Measurements from ENCODE around the gene ARID4A. TPM values are rescaled to one million over a fixed set of nuclear protein-coding genes. Genes with fewer than 3 reads are reported as not detected.

The ARID4A gene
- total and polyA plus RNA-seq, 9 of the 15 experiments (the other 6 are each of a cell fraction or from before 2014, with no cell fraction given), result 2.4 to 11.5 (median 8.7) TPM

DNA sequence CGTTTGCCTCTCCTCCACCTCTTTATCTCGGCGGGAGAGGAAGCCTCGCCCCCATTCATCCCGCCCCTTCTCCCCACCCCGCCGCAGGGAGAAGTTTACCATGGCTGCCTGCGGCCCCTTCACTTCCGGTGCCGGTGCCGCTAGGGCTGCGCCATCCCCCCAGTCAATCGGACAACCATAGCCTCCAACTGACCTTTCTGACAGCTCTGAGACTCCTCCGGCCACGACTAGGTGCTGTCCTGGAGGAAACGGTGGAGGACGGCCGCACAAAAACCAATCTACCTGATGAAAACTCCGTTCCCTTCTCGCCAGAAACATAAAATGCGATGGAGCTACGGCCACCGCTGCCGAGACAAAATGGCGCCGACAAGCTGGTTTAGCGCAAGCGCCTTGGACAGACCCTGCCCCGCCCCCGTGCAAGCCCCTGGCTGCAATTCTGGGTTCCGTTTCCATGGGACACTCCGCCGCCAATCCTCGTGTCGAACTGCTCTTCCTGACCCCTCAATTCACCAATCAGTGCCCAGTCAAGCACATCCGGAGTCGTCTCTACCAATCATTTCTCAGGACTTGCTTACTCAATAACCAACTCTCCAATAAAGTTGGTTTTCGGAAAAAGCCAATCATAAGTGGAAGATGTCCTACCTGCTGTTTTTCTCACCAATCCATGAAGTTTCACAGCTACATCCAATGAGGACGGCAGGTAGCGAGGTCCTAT is 436 bp upstream of the ARID4A start (continued):
- TF ChIP-seq, protein P1, sequence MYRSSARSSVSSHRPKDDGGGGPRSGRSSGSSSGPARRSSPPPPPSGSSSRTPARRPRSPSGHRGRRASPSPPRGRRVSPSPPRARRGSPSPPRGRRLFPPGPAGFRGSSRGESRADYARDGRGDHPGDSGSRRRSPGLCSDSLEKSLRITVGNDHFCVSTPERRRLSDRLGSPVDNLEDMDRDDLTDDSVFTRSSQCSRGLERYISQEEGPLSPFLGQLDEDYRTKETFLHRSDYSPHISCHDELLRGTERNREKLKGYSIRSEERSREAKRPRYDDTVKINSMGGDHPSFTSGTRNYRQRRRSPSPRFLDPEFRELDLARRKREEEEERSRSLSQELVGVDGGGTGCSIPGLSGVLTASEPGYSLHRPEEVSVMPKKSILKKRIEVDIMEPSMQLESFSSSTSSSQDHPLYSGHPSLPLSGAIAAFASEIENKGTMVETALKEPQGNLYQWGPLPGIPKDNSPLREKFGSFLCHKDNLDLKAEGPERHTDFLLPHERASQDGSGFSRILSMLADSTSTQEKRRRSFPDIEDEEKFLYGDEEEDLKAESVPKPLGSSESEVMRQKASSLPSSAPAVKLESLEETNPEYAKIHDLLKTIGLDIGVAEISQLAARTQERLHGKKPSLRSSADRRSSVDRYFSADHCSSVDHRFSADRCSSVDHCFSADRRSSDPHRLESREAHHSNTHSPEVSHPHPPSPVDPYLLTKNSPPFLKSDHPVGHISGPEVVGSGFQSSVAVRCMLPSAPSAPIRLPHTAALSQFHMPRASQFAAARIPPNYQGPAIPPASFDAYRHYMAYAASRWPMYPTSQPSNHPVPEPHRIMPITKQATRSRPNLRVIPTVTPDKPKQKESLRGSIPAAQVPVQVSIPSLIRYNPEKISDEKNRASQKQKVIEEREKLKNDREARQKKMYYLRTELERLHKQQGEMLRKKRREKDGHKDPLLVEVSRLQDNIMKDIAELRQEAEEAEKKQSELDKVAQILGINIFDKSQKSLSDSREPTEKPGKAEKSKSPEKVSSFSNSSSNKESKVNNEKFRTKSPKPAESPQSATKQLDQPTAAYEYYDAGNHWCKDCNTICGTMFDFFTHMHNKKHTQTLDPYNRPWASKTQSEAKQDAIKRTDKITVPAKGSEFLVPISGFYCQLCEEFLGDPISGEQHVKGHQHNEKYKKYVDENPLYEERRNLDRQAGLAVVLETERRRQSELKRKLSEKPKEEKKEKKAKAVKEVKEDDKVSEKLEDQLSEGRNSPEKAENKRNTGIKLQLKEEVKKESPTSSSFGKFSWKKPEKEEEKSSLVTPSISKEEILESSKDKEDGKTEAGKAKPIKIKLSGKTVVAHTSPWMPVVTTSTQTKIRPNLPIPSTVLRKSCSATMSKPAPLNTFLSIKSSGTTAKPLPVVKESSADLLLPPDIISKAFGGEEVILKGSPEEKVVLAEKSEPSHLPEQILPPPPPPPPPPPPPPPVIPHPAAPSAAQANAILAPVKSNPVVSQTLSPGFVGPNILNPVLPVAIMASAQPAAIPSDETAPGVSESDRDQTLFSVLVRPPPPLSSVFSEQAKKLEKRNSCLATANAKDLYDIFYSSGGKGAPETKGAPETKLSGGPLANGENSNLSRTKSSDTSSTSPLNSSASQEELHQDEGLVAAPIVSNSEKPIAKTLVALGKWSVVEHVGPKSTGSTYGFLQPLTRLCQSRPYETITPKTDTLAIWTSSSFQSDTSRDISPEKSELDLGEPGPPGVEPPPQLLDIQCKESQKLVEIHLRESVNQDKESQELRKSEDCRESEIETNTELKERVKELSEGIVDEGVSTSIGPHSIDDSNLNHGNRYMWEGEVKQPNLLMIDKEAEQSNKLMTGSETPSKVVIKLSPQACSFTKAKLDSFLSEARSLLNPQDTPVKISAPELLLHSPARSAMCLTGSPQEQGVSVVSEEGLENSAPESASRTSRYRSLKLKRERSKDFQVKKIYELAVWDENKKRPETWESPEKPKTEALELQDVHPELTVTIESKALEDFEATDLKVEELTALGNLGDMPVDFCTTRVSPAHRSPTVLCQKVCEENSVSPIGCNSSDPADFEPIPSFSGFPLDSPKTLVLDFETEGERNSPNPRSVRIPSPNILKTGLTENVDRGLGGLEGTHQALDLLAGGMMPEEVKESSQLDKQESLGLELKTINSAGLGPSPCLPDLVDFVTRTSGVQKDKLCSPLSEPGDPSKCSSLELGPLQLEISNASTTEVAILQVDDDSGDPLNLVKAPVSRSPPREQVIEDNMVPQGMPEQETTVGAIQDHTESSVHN (IDR thresholded peaks at IDR 0.05; ENCODE audit: borderline replicate concordance in 1 of 2, low read depth in 1 of 2), result no peak
- TF ChIP-seq MEF2A (IDR thresholded peaks at IDR 0.05; ENCODE audit: control insufficient read depth, low read depth, low read length) (no peak), SRSF3 (IDR thresholded peaks at IDR 0.05; ENCODE audit: insufficient read depth, low read length) (no peak), GATA2 (CRISPR knock-in tag; IDR thresholded peaks at IDR 0.05) (no peak), ZNF263 (CRISPR knock-in tag; IDR thresholded peaks at IDR 0.05; ENCODE audit: borderline replicate concordance) (no peak), ZBTB17 (CRISPR knock-in tag; IDR thresholded peaks at IDR 0.05) (no peak), ZNF57 (CRISPR knock-in tag; IDR thresholded peaks at IDR 0.05) (no peak), TGIF2 (CRISPR knock-in tag; IDR thresholded peaks at IDR 0.05) (no peak), TAL1 (IDR thresholded peaks at IDR 0.05) (no peak), EP300 (IDR thresholded peaks at IDR 0.05; ENCODE audit: low read length) (no peak)
- TF ChIP-seq, protein P2, sequence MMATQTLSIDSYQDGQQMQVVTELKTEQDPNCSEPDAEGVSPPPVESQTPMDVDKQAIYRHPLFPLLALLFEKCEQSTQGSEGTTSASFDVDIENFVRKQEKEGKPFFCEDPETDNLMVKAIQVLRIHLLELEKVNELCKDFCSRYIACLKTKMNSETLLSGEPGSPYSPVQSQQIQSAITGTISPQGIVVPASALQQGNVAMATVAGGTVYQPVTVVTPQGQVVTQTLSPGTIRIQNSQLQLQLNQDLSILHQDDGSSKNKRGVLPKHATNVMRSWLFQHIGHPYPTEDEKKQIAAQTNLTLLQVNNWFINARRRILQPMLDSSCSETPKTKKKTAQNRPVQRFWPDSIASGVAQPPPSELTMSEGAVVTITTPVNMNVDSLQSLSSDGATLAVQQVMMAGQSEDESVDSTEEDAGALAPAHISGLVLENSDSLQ (IDR thresholded peaks at IDR 0.05), result peak; percentile 94
- TF ChIP-seq, protein P3, sequence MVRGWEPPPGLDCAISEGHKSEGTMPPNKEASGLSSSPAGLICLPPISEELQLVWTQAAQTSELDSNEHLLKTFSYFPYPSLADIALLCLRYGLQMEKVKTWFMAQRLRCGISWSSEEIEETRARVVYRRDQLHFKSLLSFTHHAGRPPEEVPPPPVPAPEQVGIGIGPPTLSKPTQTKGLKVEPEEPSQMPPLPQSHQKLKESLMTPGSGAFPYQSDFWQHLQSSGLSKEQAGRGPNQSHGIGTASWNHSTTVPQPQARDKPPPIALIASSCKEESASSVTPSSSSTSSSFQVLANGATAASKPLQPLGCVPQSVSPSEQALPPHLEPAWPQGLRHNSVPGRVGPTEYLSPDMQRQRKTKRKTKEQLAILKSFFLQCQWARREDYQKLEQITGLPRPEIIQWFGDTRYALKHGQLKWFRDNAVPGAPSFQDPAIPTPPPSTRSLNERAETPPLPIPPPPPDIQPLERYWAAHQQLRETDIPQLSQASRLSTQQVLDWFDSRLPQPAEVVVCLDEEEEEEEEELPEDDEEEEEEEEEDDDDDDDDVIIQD (CRISPR knock-in tag; IDR thresholded peaks at IDR 0.05), result peak; percentile 89; the same call in 1 of the 2 replicates
- TF ChIP-seq, protein P4, sequence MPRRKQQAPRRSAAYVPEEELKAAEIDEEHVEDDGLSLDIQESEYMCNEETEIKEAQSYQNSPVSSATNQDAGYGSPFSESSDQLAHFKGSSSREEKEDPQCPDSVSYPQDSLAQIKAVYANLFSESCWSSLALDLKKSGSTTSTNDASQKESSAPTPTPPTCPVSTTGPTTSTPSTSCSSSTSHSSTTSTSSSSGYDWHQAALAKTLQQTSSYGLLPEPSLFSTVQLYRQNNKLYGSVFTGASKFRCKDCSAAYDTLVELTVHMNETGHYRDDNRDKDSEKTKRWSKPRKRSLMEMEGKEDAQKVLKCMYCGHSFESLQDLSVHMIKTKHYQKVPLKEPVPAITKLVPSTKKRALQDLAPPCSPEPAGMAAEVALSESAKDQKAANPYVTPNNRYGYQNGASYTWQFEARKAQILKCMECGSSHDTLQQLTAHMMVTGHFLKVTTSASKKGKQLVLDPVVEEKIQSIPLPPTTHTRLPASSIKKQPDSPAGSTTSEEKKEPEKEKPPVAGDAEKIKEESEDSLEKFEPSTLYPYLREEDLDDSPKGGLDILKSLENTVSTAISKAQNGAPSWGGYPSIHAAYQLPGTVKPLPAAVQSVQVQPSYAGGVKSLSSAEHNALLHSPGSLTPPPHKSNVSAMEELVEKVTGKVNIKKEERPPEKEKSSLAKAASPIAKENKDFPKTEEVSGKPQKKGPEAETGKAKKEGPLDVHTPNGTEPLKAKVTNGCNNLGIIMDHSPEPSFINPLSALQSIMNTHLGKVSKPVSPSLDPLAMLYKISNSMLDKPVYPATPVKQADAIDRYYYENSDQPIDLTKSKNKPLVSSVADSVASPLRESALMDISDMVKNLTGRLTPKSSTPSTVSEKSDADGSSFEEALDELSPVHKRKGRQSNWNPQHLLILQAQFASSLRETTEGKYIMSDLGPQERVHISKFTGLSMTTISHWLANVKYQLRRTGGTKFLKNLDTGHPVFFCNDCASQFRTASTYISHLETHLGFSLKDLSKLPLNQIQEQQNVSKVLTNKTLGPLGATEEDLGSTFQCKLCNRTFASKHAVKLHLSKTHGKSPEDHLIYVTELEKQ (CRISPR knock-in tag; IDR thresholded peaks at IDR 0.05), result peak; percentile 36; the same call in 1 of the 2 replicates
